GM18502 (cell line): ENCODE data around the gene CHD6.

Experiments used
- ATAC-seq: cut with Tn5 transposase; IDR thresholded peaks from one replicate; pipeline ENCODE4 v1.9.1; 2021; ENCODE audit warnings: mild to moderate bottlenecking; ENCODE audit not compliant: unreplicated experiment, poor library complexity

The CHD6 gene

GRCh38 chr20:41408156-41408794, 209.9 kb downstream of the CHD6 start:
- ATAC-seq = peak; percentile 76

GRCh38 chr20:41407607-41408006, 210.6 kb downstream of the CHD6 start:
- no peak for ATAC-seq

GRCh38 chr20:41406896-41407444, 211.2 kb downstream of the CHD6 start:
- ATAC-seq = no peak

- no peak for ATAC-seq
Observed at GRCh38 chr20:41406353-41406752, 211.8 kb downstream of the CHD6 start.

GRCh38 chr20:41405436-41405835, 212.7 kb downstream of the CHD6 start:
- no peak for ATAC-seq

- ATAC-seq = no peak
Observed at GRCh38 chr20:41403604-41404003, 214.6 kb downstream of the CHD6 start.

GRCh38 chr20:41398408-41398807, 219.8 kb downstream of the CHD6 start:
- ATAC-seq = no peak

GRCh38 chr20:41395667-41396664, 222.2 kb downstream of the CHD6 start:
- no peak for ATAC-seq

GRCh38 chr20:41394931-41395666, 223.1 kb downstream of the CHD6 start:
- ATAC-seq = no peak

GRCh38 chr20:41394081-41394480, 224.1 kb downstream of the CHD6 start:
- ATAC-seq = no peak

GRCh38 chr20:41393705-41394066, 224.5 kb downstream of the CHD6 start:
- ATAC-seq = no peak

GRCh38 chr20:41392871-41393704, 225.1 kb downstream of the CHD6 start:
- no peak for ATAC-seq

- ATAC-seq = no peak
Observed at GRCh38 chr20:41392295-41392694, 225.9 kb downstream of the CHD6 start.

GRCh38 chr20:41391587-41392001, 226.6 kb downstream of the CHD6 start:
- no peak for ATAC-seq

GRCh38 chr20:41390889-41391288, 227.3 kb downstream of the CHD6 start:
- no peak for ATAC-seq

- ATAC-seq = no peak
Observed at GRCh38 chr20:41387444-41387851, 230.7 kb downstream of the CHD6 start.

- no peak for ATAC-seq
Observed at GRCh38 chr20:41386502-41387427, 231.4 kb downstream of the CHD6 start.

GRCh38 chr20:41382791-41383305, 235.3 kb downstream of the CHD6 start:
- ATAC-seq = no peak
